Esophagus (tissue), 2 donors: ENCODE results near the gene CPTP. TPM values are rescaled to one million over a fixed set of nuclear protein-coding genes. Genes with fewer than 3 reads are reported as not detected.
A peak's percentile ranks its signal among the peaks of the same experiment; 100 is the strongest.
"Not testable (repeated sequence)": the region's sequence is repeated elsewhere in the genome, so short reads cannot be mapped to it uniquely, and the experiment has no call there.

Source experiments
- H3K27ac ChIP-seq, 2 donors: one replicate each; pipeline ENCODE4 v1.5.1; 2013; ENCODE audit warnings: low read depth in 2 of 2, mild to moderate bottlenecking in 2 of 2, inconsistent platforms in 1 of 2, low read length in 1 of 2, moderate library complexity in 1 of 2
- H3K27me3 ChIP-seq, 2 donors: one replicate each; pipeline ENCODE4 v1.6.1; 2013; ENCODE audit warnings: low read length in 2 of 2, control low read depth in 1 of 2, mild to moderate bottlenecking in 1 of 2; ENCODE audit not compliant: insufficient read depth in 2 of 2, control insufficient read depth in 1 of 2
- H3K36me3 ChIP-seq, 2 donors: one replicate each; pipeline ENCODE4 v1.6.1; 2013; ENCODE audit warnings: low read length in 1 of 2; ENCODE audit not compliant: control insufficient read depth in 2 of 2, insufficient read depth in 2 of 2
- H3K4me1 ChIP-seq, 2 donors: one replicate each; pipeline ENCODE4 v1.6.1; 2013; ENCODE audit warnings: low read length in 1 of 2; ENCODE audit not compliant: control insufficient read depth in 2 of 2, insufficient read depth in 2 of 2
- H3K4me3 ChIP-seq, 2 donors: one replicate each; pipeline ENCODE4 v1.5.1; 2013; ENCODE audit warnings: low read length in 2 of 2, mild to moderate bottlenecking in 2 of 2, low read depth in 1 of 2, moderate library complexity in 1 of 2
- H3K9me3 ChIP-seq, 2 donors: one replicate each; pipeline ENCODE4 v1.6.1; 2013; ENCODE audit warnings: mild to moderate bottlenecking in 2 of 2, low read depth in 1 of 2, low read length in 1 of 2, moderate library complexity in 1 of 2; ENCODE audit not compliant: control insufficient read depth in 2 of 2, insufficient read depth in 1 of 2
- WGBS, 2 donors: extraction: QIAGEN DNeasy Blood & Tissue Kit; methylation state at CpG; one replicate each; pipeline ENCODE4 v1.1.7; 2013; 5-methylcytosine and 5-hydroxymethylcytosine counted together
- polyA plus RNA-seq, 2 donors: library from polyadenylated mRNA; stranded (reverse); fragments of 200-250 nt; gene quantifications; one replicate each; pipeline ENCODE4 v1.2.3, GENCODE V29; 2013
- donor health status: healthy with polysubstance abuse.
- donor health status: Bipolar disorder and iron deficiency.

Gene CPTP
- polyA plus RNA-seq, 2 donors, result 38.3 to 73.1 TPM

DNA sequence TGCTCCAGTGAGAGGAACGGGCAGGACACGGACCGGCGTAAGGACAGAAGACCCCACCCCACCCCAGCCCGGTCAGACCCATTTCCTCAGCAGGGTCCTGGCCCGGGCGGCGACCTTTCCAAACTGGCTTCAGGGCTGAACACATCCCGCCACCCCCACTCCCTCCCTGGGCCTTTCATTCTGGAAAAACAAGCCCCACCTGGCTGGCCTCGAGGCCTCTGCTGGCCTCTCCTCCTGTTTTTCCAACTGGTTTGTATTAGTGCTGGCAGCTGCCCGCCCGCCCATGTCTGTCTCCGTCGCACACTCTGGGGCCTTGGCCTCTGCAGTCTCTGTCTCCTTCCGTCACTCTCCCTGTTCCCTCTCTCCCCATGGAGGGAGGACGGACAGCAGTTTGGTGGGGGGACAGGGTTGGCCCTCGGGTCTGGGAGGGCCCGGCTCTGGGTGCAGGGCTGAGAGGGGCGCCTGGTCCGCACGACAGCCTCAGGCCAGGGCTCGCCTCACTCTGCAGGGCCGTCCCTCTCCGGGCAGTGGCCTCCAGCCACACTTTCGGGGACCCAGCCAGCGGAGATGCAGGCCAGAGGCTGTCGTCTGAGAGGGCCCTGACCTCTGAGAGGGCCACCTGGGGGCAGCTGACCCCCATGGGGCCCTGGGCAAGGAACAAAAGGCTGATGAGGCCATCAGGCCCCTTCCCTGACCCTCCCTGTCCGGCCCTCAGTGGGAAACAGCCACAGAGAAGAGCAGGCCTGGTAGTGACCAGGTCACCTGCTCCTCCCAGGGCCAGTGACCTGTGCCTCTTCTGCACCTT, 35.3 kb downstream of the CPTP start:
- H3K27ac ChIP-seq, result peak overlapping the region; percentile 57 to 70
- H3K27me3 ChIP-seq, result no peaks in the 10 kb centered on the region
- no peaks in the 10 kb centered on the region for H3K36me3 ChIP-seq
- peaks cover 4 to 12% of the 10 kb centered on the region in 2 donors for H3K4me1 ChIP-seq
- no peak overlapping the region for H3K4me3 ChIP-seq
- H3K9me3 ChIP-seq, result no peaks in the 10 kb centered on the region
- WGBS, 2 donors, result 56 to 62% methylated on average over 28 of the region's 28 CpGs

DNA sequence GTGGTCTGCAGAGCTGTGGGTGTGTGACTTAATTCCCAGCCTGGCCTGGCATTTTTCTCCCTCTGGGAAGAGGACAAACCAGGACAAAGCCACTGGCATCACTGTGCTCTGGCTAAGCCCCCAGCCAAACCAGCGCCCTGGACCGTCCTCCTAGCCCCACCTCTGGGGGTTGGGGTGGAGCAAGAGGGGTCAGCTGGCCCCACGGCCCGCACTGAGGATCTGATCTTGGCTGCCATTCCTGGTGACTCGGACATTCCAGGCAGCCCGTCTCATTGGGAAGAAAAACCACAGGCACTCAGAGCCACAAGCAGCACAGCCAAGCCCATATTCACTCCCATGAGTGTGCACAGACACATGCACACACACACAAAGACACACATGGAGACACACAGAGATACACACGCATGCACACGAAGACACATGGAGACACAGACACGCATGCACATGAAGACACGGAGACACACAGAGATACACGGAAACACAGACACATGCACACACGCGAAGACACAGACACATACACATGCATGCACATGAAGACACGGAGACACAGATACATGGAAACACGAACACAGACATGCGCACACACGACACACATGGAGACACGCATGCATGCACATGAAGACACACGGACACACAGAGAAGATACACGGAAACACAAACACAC, 36.0 kb downstream of the CPTP start:
- 67 to 71% methylated on average over 20 of the region's 20 CpGs for WGBS, 2 donors
- H3K36me3 ChIP-seq, result no peaks in the 10 kb centered on the region
- H3K9me3 ChIP-seq, result no peaks in the 10 kb centered on the region
- H3K4me3 ChIP-seq, result no peak overlapping the region
- H3K27ac ChIP-seq, result peak overlapping the region in 1 of 2 donors; percentile 57
- peaks cover 4 to 12% of the 10 kb centered on the region in 2 donors for H3K4me1 ChIP-seq
- no peaks in the 10 kb centered on the region for H3K27me3 ChIP-seq

DNA sequence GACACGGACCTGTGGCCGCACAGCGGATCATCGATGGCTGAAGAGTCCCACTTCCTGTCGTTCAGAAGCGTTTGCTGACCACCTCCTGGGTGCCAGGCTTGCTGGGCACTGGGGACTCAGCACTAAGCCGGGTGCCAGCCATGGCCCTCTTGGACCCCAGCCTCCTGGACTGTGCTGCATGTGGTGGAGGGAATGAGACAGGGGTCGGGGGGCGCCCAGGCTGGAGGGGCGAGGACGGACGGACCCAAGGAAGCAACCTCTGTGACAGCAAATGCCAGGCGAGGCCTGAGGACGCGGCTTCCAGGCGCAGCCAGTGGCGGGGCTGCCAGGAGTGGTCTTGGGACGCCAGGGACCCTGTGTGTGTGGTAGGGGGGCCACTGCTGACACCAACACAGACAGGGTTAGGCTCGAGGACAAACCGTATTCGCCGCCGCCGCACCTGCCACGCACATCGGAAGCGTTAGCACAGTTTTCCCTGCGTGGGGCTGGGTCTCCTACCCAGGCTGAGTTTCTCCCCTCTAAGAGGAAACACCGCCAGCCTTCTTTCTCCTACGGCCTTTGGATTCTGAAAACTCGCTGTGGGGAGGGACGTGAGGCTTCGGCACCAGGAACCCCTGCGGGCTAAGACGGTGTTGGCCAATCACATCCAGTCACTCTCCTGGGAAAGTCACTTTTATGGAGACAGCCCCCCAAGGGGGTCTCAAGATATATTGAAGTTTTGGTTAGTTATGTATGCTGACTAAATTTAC, 36.8 kb downstream of the CPTP start:
- Histone ChIP-seq H3K4me3 (no peak overlapping the region), H3K36me3 (no peaks in the 10 kb centered on the region), H3K27me3 (no peaks in the 10 kb centered on the region), H3K27ac (peak overlapping the region; percentile 24 to 48), H3K4me1 (peaks cover 4 to 12% of the 10 kb centered on the region in 2 donors), H3K9me3 (no peaks in the 10 kb centered on the region)
- 73 to 76% methylated on average over 32 to 35 of the region's 35 CpGs for WGBS, 2 donors

DNA sequence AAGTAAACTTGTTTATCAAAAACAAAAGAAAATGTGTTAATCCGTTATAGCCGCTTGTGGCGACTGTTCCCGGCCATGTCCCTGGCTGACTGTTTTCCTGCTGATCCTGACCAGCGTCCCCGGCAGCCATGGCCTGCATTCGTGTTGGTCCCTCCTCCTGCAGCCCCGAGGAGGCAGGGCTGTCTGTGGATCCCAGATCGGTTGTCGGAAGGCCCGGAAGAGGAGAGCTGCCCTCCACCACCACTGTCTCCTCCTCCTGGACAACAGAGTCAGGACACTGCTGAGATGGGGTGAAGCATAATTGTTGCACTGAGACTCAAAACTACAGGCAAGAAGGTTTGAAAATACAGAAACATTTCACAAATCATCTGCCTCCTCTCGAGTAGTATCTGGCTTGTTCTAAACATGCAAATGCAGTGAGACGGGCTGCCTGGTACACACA, 37.4 kb downstream of the CPTP start:
- Histone ChIP-seq H3K9me3 (peaks cover 0 to 4% of the 10 kb centered on the region in 2 donors), H3K4me1 (peaks cover 0 to 8% of the 10 kb centered on the region in 2 donors), H3K36me3 (no peaks in the 10 kb centered on the region), H3K4me3 (no peak overlapping the region), H3K27me3 (no peaks in the 10 kb centered on the region), H3K27ac (peak overlapping the region; percentile 13 to 14)
- 26 to 30% methylated on average over 13 of the region's 13 CpGs for WGBS, 2 donors

DNA sequence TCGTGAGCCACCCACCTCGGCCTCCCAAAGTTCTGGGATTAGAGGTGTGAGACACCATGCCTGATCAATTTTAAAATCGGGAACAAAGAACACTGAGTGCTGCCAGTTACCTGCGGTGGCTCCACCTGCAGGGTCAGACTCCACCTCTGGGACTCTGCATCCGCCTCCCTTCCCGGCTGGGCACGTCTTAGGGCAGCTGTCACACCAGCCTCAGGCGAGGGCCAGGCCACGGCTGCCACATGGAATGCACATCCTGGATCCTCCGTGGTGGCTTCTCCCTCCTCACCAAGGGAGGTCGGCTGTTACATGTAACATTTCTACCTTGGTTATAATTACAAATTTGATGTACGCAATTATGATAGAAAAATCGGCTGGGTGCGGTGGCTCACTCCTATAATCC, 39.7 kb downstream of the CPTP start:
- Histone ChIP-seq H3K4me1 (no peaks in the 10 kb centered on the region), H3K4me3 (no peak overlapping the region), H3K27ac (no peak overlapping the region), H3K36me3 (no peaks in the 10 kb centered on the region), H3K9me3 (peaks cover 0 to 5% of the 10 kb centered on the region in 2 donors), H3K27me3 (no peaks in the 10 kb centered on the region)
- 65 to 68% methylated on average over 14 of the region's 14 CpGs for WGBS, 2 donors

DNA sequence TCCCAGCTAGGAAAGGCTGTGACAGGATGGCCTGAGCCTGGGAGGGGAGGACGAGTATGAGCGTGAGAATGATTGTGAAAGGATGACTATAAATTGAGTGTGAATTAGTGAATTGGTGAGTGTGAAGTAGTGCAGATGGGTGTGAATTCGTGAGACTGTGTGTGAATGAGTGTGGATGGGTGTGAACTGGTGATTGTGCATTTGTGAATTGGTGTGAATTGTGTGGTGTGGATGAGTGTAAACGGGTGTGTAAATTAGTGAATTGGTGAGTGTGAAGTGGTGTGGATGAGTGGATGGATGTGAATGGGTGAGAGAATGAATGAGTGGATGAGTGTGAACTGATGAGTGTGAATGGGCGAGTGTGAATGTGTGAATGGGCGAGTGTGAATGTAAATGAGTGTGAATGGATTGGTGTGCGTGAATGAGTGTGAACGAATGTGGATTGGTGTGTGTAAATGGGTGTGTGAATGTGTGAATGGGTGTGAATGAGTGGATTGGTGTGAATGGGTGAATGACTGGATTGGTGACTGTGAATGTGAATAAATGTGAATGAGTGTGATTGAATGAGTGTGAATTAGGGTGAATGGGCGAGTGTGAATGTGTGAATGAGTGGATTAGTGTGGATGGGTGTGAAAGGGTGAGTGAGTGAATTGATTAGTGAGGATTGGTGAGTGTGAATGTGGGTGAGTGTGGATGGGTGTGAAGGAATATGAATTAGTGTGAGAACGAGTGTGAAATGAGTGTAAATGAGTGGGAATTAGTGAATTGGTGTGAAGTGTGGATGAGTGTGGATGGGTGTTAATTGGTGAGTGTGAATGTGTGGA, 41.5 kb downstream of the CPTP start:
- no peaks in the 10 kb centered on the region for H3K27me3 ChIP-seq
- no peak overlapping the region for H3K4me3 ChIP-seq
- WGBS, 2 donors, result 83 to 84% methylated on average over 10 of the region's 10 CpGs

DNA sequence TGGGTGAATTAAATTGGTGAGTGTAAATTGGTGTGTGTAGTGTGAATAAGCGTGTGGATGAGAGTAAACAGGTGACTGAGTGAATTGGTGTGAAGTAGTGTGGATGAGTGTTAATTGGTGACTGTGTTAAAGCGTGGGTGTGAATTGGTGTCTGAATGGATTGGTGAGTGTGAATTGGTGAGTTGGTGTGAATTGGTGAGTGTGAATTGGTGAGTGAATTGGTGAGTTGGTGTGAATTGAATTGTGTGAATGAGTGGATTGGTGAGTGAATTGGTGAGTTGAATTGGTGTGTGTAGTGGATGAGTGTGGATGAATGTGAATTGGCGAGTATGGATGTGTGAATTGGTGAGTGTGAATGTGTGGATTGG, 42.1 kb downstream of the CPTP start:
- Histone ChIP-seq H3K4me1 (no peaks in the 10 kb centered on the region), H3K27ac (no peak overlapping the region), H3K4me3 (no peak overlapping the region), H3K36me3 (no peaks in the 10 kb centered on the region), H3K27me3 (no peaks in the 10 kb centered on the region), H3K9me3 (peaks cover 0 to 5% of the 10 kb centered on the region in 2 donors)
- WGBS, 2 donors, result 98 to 100% methylated on average over 3 of the region's 3 CpGs

More for the DNA sequence above, 41.5 kb downstream of the CPTP start:
- Histone ChIP-seq H3K27ac (no peak overlapping the region), H3K36me3 (no peaks in the 10 kb centered on the region), H3K4me1 (no peaks in the 10 kb centered on the region), H3K9me3 (peaks cover 0 to 5% of the 10 kb centered on the region in 2 donors)

DNA sequence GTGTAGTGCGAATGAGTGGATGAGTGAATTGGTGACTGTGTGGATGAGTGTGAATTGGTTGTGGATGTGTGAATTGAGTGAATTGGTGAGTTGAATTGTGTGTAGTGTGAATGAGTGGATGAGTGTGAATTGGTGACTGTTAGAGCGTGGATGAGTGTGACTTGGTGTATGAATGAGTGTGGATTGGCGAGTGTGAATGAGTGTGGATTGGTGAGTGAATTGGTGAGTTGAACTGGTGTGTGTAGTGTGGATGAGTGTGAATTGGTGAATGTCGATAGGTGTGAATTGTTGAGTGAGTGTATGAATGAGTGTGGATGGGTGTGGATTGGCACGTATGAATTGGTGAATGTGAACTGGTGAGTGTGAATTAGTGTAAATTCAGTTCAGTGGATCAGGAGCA, 42.7 kb downstream of the CPTP start:
- Histone ChIP-seq H3K27ac (no peak overlapping the region), H3K4me3 (no peak overlapping the region), H3K9me3 (peaks cover 0 to 5% of the 10 kb centered on the region in 2 donors), H3K27me3 (no peaks in the 10 kb centered on the region), H3K4me1 (peaks cover 0 to 3% of the 10 kb centered on the region in 2 donors), H3K36me3 (no peaks in the 10 kb centered on the region)
- WGBS, 2 donors, result 94 to 96% methylated on average over 5 of the region's 5 CpGs

DNA sequence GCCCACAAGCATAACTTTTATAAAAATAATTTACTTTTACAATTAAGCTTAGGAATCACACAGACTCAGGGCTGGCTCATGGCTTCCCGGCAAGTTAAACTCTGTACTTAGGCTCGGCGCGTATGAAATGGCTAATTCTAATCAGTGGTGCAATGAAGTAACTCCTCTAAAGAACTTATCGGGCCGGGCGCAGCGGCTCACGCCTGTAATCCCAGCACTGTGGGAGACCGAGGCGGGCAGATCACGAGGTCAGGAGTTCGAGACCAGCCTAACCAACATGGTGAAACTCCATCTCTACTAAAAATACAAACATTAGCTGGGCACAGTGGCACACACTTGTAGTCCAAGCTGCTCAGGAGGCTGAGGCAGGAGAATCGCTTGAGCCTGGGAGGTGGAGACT, 45.5 kb downstream of the CPTP start:
- H3K4me1 ChIP-seq, result peaks cover 9 to 13% of the 10 kb centered on the region in 2 donors
- H3K36me3 ChIP-seq, H3K9me3 ChIP-seq, H3K27me3 ChIP-seq, H3K4me3 ChIP-seq, H3K27ac ChIP-seq: not testable (repeated sequence)
- 93 to 94% methylated on average over 14 of the region's 14 CpGs for WGBS, 2 donors
